GM23338 (cell line): Measurements from ENCODE around the gene FKTN. TPM values are rescaled to one million over a fixed set of nuclear protein-coding genes. Genes with fewer than 3 reads are reported as not detected.
A peak's percentile ranks its signal among the peaks of the same experiment; 100 is the strongest.

ENCODE experiments used
- ATAC-seq: fragments of 200-7000 bp; cut with Tn5 transposase; 3 replicates; pipeline ENCODE4 v1.9.1; 2020
- DNase-seq: peaks from one replicate; pipeline ENCODE4 v3.0.0-alpha.2; 2015; ENCODE audit warnings: low spot score
- H2AFZ ChIP-seq: fragments of 200-600 bp; sonication (generic); 2 replicates; pipeline ENCODE4 v1.8.0; 2016; ENCODE audit warnings: antibody characterized with exemption, mild to moderate bottlenecking, moderate library complexity
- H3F3A ChIP-seq: fragments of 200-600 bp; sonication (generic); replicated peaks from 2 replicates; pipeline ENCODE4 v1.8.0; 2017; ENCODE audit warnings: antibody characterized with exemption, mixed run types, low read depth
- H3K27ac ChIP-seq: fragments of 200-600 bp; sonication (generic); 2 replicates; pipeline ENCODE4 v1.6.1; 2016; ENCODE audit warnings: low read depth
- H3K27me3 ChIP-seq: fragments of 200-600 bp; sonication (generic); 2 replicates; pipeline ENCODE4 v1.8.0; 2016; ENCODE audit warnings: mild to moderate bottlenecking, mixed run types, moderate library complexity; ENCODE audit not compliant: insufficient read depth
- H3K36me3 ChIP-seq: fragments of 200-600 bp; sonication (generic); 2 replicates; pipeline ENCODE4 v1.8.0; 2016; ENCODE audit warnings: mild to moderate bottlenecking; ENCODE audit not compliant: insufficient read depth
- H3K4me1 ChIP-seq: fragments of 200-600 bp; sonication (generic); 2 replicates; pipeline ENCODE4 v1.8.0; 2016; ENCODE audit warnings: mild to moderate bottlenecking, moderate library complexity; ENCODE audit not compliant: insufficient read depth
- H3K4me2 ChIP-seq: fragments of 200-600 bp; sonication (generic); 2 replicates; pipeline ENCODE4 v1.7.1; 2017; ENCODE audit warnings: mixed run types
- H3K4me3 ChIP-seq: fragments of 200-600 bp; sonication (generic); 2 replicates; pipeline ENCODE4 v1.6.1; 2016; ENCODE audit warnings: mixed run types
- H3K79me2 ChIP-seq: fragments of 200-600 bp; sonication (generic); replicated peaks from 2 replicates; pipeline ENCODE4 v1.8.0; 2017; ENCODE audit warnings: mild to moderate bottlenecking; ENCODE audit not compliant: insufficient read depth
- H3K9me2 ChIP-seq: fragments of 200-600 bp; sonication (generic); 2 replicates; pipeline ENCODE4 v1.8.0; 2017; ENCODE audit not compliant: insufficient read depth
- H4K20me1 ChIP-seq: fragments of 200-600 bp; sonication (generic); replicated peaks from 2 replicates; pipeline ENCODE4 v1.8.0; 2017; ENCODE audit warnings: mild to moderate bottlenecking; ENCODE audit not compliant: insufficient read depth
- H3K27ac Mint-ChIP-seq: 2 replicates; pipeline ENCODE4 v1.8.0; 2020; ENCODE audit warnings: inconsistent platforms, mild to moderate bottlenecking, moderate library complexity, mixed read lengths
- H3K27me3 Mint-ChIP-seq: 3 replicates; pipeline ENCODE4 v1.8.0; 2022; ENCODE audit warnings: low read depth, mild to moderate bottlenecking, moderate library complexity, mixed read lengths, inconsistent platforms; ENCODE audit not compliant: insufficient read depth, poor library complexity
- H3K36me3 Mint-ChIP-seq: 3 replicates; pipeline ENCODE4 v1.8.0; 2021; ENCODE audit warnings: low read depth, mild to moderate bottlenecking, inconsistent platforms, moderate library complexity, mixed read lengths
- H3K4me1 Mint-ChIP-seq: 3 replicates; pipeline ENCODE4 v1.8.0; 2020; ENCODE audit warnings: mild to moderate bottlenecking, inconsistent platforms, mixed read lengths
- H3K4me3 Mint-ChIP-seq: 3 replicates; pipeline ENCODE4 v1.8.0; 2021; ENCODE audit warnings: moderate library complexity, mild to moderate bottlenecking, inconsistent platforms, mixed read lengths
- H3K9me3 Mint-ChIP-seq: 3 replicates; pipeline ENCODE4 v1.8.0; 2020; ENCODE audit warnings: moderate library complexity, mild to moderate bottlenecking, inconsistent platforms, mixed read lengths
- CREB1 ChIP-seq: fragments of 250-450 bp; sonication (Bioruptor Pico); IDR thresholded peaks from 2 replicates; pipeline ENCODE4 v1.5.0; 2020; ENCODE audit warnings: low read depth, mild to moderate bottlenecking, moderate library complexity
- EZH2 ChIP-seq: fragments of 200-600 bp; sonication (generic); IDR thresholded peaks from one replicate; pipeline ENCODE4 v1.8.0; 2017; ENCODE audit warnings: antibody characterized with exemption, mild to moderate bottlenecking, low read depth; ENCODE audit not compliant: unreplicated experiment
- JUNB ChIP-seq: IDR thresholded peaks from one replicate; pipeline ENCODE4 v1.6.1; 2016; ENCODE audit warnings: antibody characterized with exemption; ENCODE audit not compliant: unreplicated experiment
- POLR2AphosphoS5 ChIP-seq: IDR thresholded peaks from 2 replicates; pipeline ENCODE4 v1.6.1; 2016; ENCODE audit warnings: antibody characterized with exemption, low read depth
- ZNF331 ChIP-seq: fragments of 250-450 bp; sonication (Bioruptor Pico); IDR thresholded peaks from 2 replicates; pipeline ENCODE4 v1.5.0; 2020; ENCODE audit warnings: low read depth, mild to moderate bottlenecking, moderate library complexity
- polyA plus RNA-seq: library from polyadenylated mRNA; unstranded; fragments of >200 nt; fragmentation: Nextera tagmentation; extraction: Ambion mirVana; gene quantifications from 2 replicates; pipeline ENCODE4 v1.2.1, GENCODE V29; 2016
- total RNA-seq: library from RNA; depleted of rRNA; stranded (reverse); fragments of >200 nt; shearing (Covaris generic); gene quantifications from 2 replicates; pipeline ENCODE4 v1.2.3, GENCODE V29; 2014
- TF ChIP-seq, protein P1 (sequence below): IDR thresholded peaks from 2 replicates; pipeline ENCODE4 v1.6.1; 2016; ENCODE audit warnings: antibody characterized with exemption
- TF ChIP-seq, protein P2 (sequence below): IDR thresholded peaks from one replicate; pipeline ENCODE4 v1.6.1; 2018; ENCODE audit warnings: antibody characterized with exemption; ENCODE audit not compliant: unreplicated experiment
- TF ChIP-seq, protein P3 (sequence below): fragments of 250-450 bp; sonication (Bioruptor Pico); IDR thresholded peaks from 2 replicates; pipeline ENCODE4 v1.5.0; 2020; ENCODE audit warnings: mild to moderate bottlenecking, moderate library complexity

FKTN gene
- total and polyA plus RNA-seq, 2 experiments from 2014 or later = 6.8 to 9.9 TPM

DNA sequence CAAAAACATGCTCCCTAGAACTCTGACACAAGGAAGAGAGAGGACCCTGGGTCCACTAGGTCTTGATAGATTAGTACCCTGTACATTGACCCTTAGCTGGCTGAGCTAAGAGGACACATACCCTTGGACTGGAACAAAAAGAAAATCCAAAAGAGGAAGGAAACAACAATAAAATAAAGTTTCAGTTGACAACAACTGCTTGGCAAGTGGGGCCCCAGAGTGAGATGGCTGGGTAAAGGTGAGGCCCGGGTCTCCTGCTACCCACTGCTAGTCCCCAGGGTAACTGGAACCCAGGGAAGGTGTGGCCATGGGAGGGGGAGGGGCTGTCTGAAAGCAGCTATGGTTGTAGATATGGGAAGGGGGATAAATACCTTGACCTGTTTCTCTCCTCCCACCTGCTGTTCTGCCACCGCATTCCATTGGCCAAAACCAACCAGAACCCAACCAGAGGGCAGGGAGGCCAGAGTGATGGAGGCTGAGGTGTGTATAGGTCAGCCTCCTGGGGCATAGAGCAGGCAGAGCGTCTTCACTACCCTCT lies 116.0 kb downstream of the FKTN start:
- Histone ChIP-seq H4K20me1 (no peaks in the 10 kb centered on the region), H3K36me3 (no peaks in the 10 kb centered on the region), H3K4me2 (no peak overlapping the region), H3K79me2 (no peaks in the 10 kb centered on the region), H3K4me1 (no peaks in the 10 kb centered on the region), H3K27me3 (no peaks in the 10 kb centered on the region), H3K9me2 (no peaks in the 10 kb centered on the region), H3K27ac (no peak overlapping the region), H3K4me3 (no peak overlapping the region), H2AFZ (peak overlapping the region; percentile 53; the same call in 1 of the 2 replicates), H3F3A (no peaks in the 10 kb centered on the region)
- peaks cover 3% of the 10 kb centered on the region for H3K27me3 Mint-ChIP-seq
- H3K4me3 Mint-ChIP-seq = no peak overlapping the region
- DNase-seq (peak; percentile 45), ATAC-seq (peak; percentile 82)
- H3K9me3 Mint-ChIP-seq = no peaks in the 10 kb centered on the region
- H3K27ac Mint-ChIP-seq = no peak overlapping the region
- no peaks in the 10 kb centered on the region for H3K36me3 Mint-ChIP-seq
- H3K4me1 Mint-ChIP-seq = peaks cover 13% of the 10 kb centered on the region
- TF ChIP-seq, protein P1, sequence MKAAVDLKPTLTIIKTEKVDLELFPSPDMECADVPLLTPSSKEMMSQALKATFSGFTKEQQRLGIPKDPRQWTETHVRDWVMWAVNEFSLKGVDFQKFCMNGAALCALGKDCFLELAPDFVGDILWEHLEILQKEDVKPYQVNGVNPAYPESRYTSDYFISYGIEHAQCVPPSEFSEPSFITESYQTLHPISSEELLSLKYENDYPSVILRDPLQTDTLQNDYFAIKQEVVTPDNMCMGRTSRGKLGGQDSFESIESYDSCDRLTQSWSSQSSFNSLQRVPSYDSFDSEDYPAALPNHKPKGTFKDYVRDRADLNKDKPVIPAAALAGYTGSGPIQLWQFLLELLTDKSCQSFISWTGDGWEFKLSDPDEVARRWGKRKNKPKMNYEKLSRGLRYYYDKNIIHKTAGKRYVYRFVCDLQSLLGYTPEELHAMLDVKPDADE = no peak
- no peak for TF ChIP-seq CREB1
- TF ChIP-seq ZNF331 (CRISPR knock-in tag) = no peak
- TF ChIP-seq, protein P2, sequence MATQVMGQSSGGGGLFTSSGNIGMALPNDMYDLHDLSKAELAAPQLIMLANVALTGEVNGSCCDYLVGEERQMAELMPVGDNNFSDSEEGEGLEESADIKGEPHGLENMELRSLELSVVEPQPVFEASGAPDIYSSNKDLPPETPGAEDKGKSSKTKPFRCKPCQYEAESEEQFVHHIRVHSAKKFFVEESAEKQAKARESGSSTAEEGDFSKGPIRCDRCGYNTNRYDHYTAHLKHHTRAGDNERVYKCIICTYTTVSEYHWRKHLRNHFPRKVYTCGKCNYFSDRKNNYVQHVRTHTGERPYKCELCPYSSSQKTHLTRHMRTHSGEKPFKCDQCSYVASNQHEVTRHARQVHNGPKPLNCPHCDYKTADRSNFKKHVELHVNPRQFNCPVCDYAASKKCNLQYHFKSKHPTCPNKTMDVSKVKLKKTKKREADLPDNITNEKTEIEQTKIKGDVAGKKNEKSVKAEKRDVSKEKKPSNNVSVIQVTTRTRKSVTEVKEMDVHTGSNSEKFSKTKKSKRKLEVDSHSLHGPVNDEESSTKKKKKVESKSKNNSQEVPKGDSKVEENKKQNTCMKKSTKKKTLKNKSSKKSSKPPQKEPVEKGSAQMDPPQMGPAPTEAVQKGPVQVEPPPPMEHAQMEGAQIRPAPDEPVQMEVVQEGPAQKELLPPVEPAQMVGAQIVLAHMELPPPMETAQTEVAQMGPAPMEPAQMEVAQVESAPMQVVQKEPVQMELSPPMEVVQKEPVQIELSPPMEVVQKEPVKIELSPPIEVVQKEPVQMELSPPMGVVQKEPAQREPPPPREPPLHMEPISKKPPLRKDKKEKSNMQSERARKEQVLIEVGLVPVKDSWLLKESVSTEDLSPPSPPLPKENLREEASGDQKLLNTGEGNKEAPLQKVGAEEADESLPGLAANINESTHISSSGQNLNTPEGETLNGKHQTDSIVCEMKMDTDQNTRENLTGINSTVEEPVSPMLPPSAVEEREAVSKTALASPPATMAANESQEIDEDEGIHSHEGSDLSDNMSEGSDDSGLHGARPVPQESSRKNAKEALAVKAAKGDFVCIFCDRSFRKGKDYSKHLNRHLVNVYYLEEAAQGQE = no peak
- TF ChIP-seq JUNB = no peak
- no peak for TF ChIP-seq POLR2AphosphoS5
- TF ChIP-seq, protein P3, sequence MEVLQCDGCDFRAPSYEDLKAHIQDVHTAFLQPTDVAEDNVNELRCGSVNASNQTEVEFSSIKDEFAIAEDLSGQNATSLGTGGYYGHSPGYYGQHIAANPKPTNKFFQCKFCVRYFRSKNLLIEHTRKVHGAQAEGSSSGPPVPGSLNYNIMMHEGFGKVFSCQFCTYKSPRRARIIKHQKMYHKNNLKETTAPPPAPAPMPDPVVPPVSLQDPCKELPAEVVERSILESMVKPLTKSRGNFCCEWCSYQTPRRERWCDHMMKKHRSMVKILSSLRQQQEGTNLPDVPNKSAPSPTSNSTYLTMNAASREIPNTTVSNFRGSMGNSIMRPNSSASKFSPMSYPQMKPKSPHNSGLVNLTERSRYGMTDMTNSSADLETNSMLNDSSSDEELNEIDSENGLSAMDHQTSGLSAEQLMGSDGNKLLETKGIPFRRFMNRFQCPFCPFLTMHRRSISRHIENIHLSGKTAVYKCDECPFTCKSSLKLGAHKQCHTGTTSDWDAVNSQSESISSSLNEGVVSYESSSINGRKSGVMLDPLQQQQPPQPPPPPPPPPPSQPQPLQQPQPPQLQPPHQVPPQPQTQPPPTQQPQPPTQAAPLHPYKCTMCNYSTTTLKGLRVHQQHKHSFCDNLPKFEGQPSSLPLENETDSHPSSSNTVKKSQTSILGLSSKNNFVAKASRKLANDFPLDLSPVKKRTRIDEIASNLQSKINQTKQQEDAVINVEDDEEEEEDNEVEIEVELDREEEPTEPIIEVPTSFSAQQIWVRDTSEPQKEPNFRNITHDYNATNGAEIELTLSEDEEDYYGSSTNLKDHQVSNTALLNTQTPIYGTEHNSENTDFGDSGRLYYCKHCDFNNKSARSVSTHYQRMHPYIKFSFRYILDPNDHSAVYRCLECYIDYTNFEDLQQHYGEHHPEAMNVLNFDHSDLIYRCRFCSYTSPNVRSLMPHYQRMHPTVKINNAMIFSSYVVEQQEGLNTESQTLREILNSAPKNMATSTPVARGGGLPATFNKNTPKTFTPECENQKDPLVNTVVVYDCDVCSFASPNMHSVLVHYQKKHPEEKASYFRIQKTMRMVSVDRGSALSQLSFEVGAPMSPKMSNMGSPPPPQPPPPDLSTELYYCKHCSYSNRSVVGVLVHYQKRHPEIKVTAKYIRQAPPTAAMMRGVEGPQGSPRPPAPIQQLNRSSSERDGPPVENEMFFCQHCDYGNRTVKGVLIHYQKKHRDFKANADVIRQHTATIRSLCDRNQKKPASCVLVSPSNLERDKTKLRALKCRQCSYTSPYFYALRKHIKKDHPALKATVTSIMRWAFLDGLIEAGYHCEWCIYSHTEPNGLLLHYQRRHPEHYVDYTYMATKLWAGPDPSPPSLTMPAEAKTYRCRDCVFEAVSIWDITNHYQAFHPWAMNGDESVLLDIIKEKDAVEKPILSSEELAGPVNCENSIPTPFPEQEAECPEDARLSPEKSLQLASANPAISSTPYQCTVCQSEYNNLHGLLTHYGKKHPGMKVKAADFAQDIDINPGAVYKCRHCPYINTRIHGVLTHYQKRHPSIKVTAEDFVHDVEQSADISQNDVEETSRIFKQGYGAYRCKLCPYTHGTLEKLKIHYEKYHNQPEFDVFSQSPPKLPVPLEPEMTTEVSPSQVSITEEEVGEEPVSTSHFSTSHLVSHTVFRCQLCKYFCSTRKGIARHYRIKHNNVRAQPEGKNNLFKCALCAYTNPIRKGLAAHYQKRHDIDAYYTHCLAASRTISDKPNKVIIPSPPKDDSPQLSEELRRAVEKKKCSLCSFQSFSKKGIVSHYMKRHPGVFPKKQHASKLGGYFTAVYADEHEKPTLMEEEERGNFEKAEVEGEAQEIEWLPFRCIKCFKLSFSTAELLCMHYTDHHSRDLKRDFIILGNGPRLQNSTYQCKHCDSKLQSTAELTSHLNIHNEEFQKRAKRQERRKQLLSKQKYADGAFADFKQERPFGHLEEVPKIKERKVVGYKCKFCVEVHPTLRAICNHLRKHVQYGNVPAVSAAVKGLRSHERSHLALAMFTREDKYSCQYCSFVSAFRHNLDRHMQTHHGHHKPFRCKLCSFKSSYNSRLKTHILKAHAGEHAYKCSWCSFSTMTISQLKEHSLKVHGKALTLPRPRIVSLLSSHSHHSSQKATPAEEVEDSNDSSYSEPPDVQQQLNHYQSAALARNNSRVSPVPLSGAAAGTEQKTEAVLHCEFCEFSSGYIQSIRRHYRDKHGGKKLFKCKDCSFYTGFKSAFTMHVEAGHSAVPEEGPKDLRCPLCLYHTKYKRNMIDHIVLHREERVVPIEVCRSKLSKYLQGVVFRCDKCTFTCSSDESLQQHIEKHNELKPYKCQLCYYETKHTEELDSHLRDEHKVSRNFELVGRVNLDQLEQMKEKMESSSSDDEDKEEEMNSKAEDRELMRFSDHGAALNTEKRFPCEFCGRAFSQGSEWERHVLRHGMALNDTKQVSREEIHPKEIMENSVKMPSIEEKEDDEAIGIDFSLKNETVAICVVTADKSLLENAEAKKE (CRISPR knock-in tag) = no peak
- TF ChIP-seq EZH2 = no peak
